ENCODE data around the gene CD101.
A peak's percentile ranks its signal among the peaks of the same experiment; 100 is the strongest.

CD101 gene

DNA sequence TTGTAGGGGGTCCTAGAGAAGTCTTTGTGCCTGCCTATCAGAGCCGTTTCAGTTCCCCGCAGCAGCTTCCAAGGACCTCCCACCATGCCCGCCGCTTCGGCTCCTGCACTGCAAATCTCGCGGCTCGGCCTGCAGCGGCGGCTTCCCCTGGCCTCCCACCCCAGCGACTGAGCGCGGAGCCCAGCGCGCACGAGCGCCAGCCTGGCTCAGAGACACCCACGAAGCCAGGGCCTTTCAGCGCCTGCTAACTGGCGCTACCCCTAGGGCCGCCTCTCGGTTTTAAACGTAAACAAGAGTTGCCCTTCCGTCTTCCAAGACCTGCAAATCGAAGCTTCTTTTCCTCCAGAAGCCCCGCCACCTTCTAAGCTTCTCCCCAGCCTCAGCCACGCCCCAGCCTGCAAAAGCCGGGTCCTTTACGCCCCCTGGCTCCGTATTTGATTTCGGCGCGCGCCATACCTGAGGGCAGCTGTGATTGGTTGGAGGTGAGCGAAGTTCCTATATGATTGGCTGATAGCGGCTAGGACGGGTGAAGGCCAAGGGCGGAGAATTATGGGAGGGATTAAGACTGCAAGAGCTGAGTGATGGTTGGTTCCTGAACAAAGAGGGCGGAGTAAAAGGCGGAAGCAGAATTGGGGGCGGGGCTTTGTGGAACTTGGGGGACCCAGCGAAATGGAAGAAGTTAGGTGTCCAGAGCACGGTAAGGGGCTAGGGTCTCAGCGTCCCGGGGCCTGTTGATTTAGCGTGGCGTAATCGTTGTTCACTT lies 58.3 kb downstream of the CD101 start, which contains the start of gene TTF2:
TTF2 (plus strand) TSS at position 649 of the 763 bp plus-strand sequence; CDS start at position 670, 21 bp downstream.
- TF ChIP-seq, protein P1, sequence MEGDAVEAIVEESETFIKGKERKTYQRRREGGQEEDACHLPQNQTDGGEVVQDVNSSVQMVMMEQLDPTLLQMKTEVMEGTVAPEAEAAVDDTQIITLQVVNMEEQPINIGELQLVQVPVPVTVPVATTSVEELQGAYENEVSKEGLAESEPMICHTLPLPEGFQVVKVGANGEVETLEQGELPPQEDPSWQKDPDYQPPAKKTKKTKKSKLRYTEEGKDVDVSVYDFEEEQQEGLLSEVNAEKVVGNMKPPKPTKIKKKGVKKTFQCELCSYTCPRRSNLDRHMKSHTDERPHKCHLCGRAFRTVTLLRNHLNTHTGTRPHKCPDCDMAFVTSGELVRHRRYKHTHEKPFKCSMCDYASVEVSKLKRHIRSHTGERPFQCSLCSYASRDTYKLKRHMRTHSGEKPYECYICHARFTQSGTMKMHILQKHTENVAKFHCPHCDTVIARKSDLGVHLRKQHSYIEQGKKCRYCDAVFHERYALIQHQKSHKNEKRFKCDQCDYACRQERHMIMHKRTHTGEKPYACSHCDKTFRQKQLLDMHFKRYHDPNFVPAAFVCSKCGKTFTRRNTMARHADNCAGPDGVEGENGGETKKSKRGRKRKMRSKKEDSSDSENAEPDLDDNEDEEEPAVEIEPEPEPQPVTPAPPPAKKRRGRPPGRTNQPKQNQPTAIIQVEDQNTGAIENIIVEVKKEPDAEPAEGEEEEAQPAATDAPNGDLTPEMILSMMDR (IDR thresholded peaks at IDR 0.05), result no peak

DNA sequence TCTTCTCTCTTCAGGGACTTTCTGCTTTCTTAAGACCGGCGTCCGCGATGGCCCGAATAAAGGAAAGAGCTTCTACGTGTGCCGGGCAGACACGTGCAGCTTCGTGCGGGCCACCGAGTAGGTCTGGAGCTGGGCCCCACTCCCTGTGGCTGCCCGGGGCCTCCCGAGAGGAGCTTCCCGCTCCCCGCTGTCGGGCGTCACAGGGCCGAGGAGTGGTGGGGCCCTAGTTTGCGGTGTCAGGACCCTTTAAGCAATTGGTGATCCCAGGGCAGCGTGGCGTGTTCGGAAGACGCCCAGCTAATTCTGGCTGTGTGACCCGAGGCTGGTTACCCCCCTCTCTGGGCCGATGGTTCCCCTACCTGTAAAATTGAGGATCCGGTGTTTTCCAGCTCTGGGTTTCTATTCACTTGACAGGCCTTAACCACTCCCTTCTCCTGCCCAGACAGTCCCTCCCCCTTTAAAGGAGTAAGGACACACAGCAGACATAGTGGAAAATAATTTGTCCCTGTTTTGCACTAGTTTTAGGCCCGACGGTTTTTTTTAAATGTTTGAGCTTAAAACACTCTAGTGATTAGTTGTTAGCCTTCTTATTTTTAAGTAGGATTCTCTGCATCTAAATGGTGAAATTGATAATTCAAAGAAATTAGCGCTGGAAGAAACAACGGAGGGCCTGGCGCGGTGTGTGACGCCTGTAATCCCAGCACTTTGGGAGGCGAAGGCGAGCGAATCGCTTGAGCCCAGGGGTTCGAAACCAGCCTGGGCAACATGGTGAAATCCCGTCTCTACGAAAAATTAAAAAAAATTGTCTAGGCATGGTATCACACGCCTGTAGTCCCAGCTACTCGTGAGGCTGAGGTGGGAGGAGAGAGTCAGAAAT lies 59.1 kb downstream of the CD101 start:
- TF ChIP-seq, protein P1 (IDR thresholded peaks at IDR 0.05), result no peak

DNA sequence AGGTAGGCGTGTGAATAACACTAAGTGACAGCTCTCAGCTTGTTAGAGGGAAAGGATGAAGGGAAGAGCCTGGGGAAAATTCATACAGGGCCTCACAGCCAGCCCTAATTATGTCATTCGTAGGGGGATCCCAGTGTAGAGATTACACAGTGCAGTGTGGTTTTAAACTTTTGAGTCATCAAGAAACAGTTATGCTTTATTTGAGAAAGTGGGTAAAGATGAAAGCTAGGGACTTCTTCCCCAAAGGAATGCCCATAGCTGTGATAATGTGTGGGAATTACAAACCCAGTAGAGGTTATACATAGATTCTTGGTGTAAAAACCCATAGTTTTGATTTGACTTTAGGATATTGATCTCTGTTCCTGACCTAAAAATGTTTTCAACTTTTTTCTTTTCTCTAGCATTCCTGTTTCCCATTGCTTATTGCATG lies 60.4 kb downstream of the CD101 start:
- TF ChIP-seq, protein P1 (IDR thresholded peaks at IDR 0.05), result no peak

DNA sequence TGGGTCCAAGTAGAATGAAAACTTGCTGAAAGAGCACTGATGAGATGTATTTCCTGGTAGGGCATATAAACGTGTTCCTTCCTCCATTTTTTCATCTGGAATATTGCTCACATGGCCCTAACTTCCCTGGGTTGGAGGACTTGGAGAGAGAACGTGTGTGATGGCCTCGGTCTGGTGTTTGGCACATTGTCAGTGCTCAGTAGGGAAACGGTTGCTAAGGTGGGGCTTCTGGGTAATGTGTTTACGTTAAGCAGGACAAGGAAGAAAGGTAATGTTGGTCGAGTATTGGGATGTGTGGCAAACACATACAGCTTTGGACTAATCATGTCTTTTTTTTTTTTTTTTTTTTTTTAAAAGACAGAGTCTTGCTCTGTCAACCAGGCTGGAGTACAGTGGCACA lies 64.8 kb downstream of the CD101 start:
- TF ChIP-seq, protein P1 (IDR thresholded peaks at IDR 0.05), result no peak

DNA sequence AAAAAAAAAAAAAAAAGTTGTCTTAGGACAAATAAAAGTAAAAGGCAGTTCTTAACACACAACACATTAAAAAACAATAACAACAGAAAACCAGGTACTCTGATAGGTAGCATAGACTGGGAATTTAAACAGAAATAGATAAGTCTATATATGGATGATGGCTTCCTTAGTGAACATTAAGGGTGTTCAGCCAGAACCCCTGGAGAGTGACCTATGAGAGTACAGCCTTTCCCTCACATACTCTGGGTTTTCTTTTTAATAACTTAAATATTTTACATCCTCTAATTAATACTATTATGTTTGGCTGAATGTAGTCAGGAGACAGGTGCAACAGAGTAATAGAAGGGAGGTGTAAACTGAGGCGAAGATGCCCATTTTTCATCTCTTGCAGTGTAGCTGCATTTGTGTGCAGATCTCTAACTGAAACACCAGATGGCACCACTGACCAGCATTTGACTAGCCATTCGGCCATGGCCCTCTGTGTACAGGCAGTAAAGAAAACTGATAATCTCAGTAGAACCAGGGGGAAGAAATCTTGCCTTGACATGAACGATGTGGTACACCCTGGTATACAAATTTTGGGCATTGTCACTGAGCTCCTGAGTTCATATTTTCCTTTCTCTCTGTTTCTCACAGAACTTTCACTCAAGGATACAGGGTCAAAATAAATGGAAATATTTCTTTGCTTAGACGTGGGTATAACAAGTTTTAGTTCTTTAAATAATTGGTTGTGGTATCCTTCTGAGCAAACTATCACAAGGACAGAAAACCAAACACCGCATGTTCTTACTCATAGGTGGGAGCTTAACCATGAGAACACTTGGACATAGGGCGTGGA lies 66.2 kb downstream of the CD101 start:
- TF ChIP-seq, protein P1 (IDR thresholded peaks at IDR 0.05), result peak; percentile 86

DNA sequence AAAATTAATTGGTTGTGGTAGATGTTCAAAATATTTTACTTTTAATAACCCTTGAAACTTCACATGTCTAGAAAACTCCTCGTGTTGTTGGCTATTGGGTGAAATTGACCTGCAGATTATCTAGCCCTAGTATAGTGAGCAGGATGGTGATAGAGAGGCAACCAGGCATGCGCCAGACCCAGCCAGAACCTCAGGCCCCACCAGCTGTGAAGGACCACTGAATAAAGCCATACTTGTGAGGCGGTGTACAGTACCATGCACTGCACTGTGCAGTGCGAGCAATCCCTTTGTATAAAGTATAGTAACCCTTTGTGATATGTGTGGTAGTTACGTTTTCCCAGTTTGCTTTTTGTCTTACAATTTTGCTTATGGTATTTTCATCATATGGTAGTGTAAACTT lies 67.0 kb downstream of the CD101 start:
- TF ChIP-seq, protein P1 (IDR thresholded peaks at IDR 0.05), result no peak

All from LNCAP (cell line).